Activated naive CD8-positive, alpha-beta T cell (primary cell): Measurements from ENCODE around the gene NEBL.

Experiments
- H3K27ac Mint-ChIP-seq: one replicate; pipeline ENCODE4 v1.8.0; 2021; ENCODE audit warnings: mixed read lengths
- H3K27me3 Mint-ChIP-seq: one replicate; pipeline ENCODE4 v1.8.0; 2021; ENCODE audit warnings: mixed read lengths
- H3K36me3 Mint-ChIP-seq: one replicate; pipeline ENCODE4 v1.8.0; 2021; ENCODE audit warnings: mixed read lengths
- H3K4me1 Mint-ChIP-seq: one replicate; pipeline ENCODE4 v1.8.0; 2021; ENCODE audit warnings: low read depth, mixed read lengths
- H3K4me3 Mint-ChIP-seq: one replicate; pipeline ENCODE4 v1.8.0; 2021; ENCODE audit warnings: mild to moderate bottlenecking, mixed read lengths
- H3K9me3 Mint-ChIP-seq: one replicate; pipeline ENCODE4 v1.8.0; 2021; ENCODE audit warnings: low read depth, mixed read lengths

The NEBL gene

GRCh38 chr10:20890009-20890408 is 7.1 kb downstream of the NEBL start:
- Mint-ChIP-seq H3K4me3 (no peak overlapping the region), H3K9me3 (no peaks in the 10 kb centered on the region), H3K27ac (no peak overlapping the region), H3K4me1 (no peaks in the 10 kb centered on the region), H3K36me3 (no peaks in the 10 kb centered on the region), H3K27me3 (peaks cover 4% of the 10 kb centered on the region)

- Mint-ChIP-seq H3K36me3 (no peaks in the 10 kb centered on the region), H3K4me1 (no peaks in the 10 kb centered on the region), H3K27me3 (peaks cover 4% of the 10 kb centered on the region)
Observed at GRCh38 chr10:20888620-20889330, 8.3 kb downstream of the NEBL start.

GRCh38 chr10:20887706-20888555 is 9.2 kb downstream of the NEBL start:
- Mint-ChIP-seq H3K4me3 (no peak overlapping the region), H3K27me3 (peaks cover 4% of the 10 kb centered on the region), H3K36me3 (no peaks in the 10 kb centered on the region), H3K27ac (no peak overlapping the region), H3K4me1 (no peaks in the 10 kb centered on the region), H3K9me3 (no peaks in the 10 kb centered on the region)

More at GRCh38 chr10:20888620-20889330, 8.3 kb downstream of the NEBL start:
- H3K27ac Mint-ChIP-seq = no peak overlapping the region
- H3K9me3 Mint-ChIP-seq = no peaks in the 10 kb centered on the region
- no peak overlapping the region for H3K4me3 Mint-ChIP-seq

- Mint-ChIP-seq H3K27me3 (peaks cover 1% of the 10 kb centered on the region), H3K36me3 (no peaks in the 10 kb centered on the region), H3K4me1 (no peaks in the 10 kb centered on the region), H3K27ac (no peak overlapping the region), H3K4me3 (no peak overlapping the region), H3K9me3 (no peaks in the 10 kb centered on the region)
Observed at GRCh38 chr10:20885678-20886077, 11.4 kb downstream of the NEBL start.

GRCh38 chr10:20883552-20883951 is 13.6 kb downstream of the NEBL start:
- no peaks in the 10 kb centered on the region for H3K9me3 Mint-ChIP-seq
- no peaks in the 10 kb centered on the region for H3K36me3 Mint-ChIP-seq
- no peak overlapping the region for H3K4me3 Mint-ChIP-seq
- no peaks in the 10 kb centered on the region for H3K4me1 Mint-ChIP-seq
- H3K27ac Mint-ChIP-seq = no peak overlapping the region
- H3K27me3 Mint-ChIP-seq = no peaks in the 10 kb centered on the region

GRCh38 chr10:20882091-20882490 is 15.0 kb downstream of the NEBL start:
- Mint-ChIP-seq H3K27me3 (no peaks in the 10 kb centered on the region), H3K9me3 (no peaks in the 10 kb centered on the region), H3K36me3 (no peaks in the 10 kb centered on the region), H3K4me3 (no peak overlapping the region), H3K4me1 (no peaks in the 10 kb centered on the region), H3K27ac (no peak overlapping the region)

GRCh38 chr10:20879136-20879535 is 18.0 kb downstream of the NEBL start:
- Mint-ChIP-seq H3K4me3 (no peak overlapping the region), H3K4me1 (no peaks in the 10 kb centered on the region), H3K36me3 (no peaks in the 10 kb centered on the region), H3K27me3 (no peaks in the 10 kb centered on the region), H3K27ac (no peak overlapping the region), H3K9me3 (no peaks in the 10 kb centered on the region)

GRCh38 chr10:20877986-20878983 is 18.8 kb downstream of the NEBL start:
- Mint-ChIP-seq H3K27me3 (no peaks in the 10 kb centered on the region), H3K36me3 (no peaks in the 10 kb centered on the region), H3K9me3 (no peaks in the 10 kb centered on the region), H3K27ac (no peak overlapping the region), H3K4me3 (no peak overlapping the region), H3K4me1 (no peaks in the 10 kb centered on the region)

GRCh38 chr10:20877554-20877953 is 19.6 kb downstream of the NEBL start:
- Mint-ChIP-seq H3K9me3 (no peaks in the 10 kb centered on the region), H3K27me3 (no peaks in the 10 kb centered on the region), H3K27ac (no peak overlapping the region), H3K4me1 (no peaks in the 10 kb centered on the region), H3K36me3 (no peaks in the 10 kb centered on the region), H3K4me3 (no peak overlapping the region)

GRCh38 chr10:20874261-20874660 is 22.9 kb downstream of the NEBL start:
- Mint-ChIP-seq H3K4me1 (no peaks in the 10 kb centered on the region), H3K36me3 (no peaks in the 10 kb centered on the region)

GRCh38 chr10:20871970-20872369 is 25.1 kb downstream of the NEBL start:
- H3K36me3 Mint-ChIP-seq = no peaks in the 10 kb centered on the region
- H3K4me3 Mint-ChIP-seq = no peak overlapping the region
- no peak overlapping the region for H3K27ac Mint-ChIP-seq
- H3K9me3 Mint-ChIP-seq = no peaks in the 10 kb centered on the region
- no peaks in the 10 kb centered on the region for H3K4me1 Mint-ChIP-seq
- no peaks in the 10 kb centered on the region for H3K27me3 Mint-ChIP-seq

More at GRCh38 chr10:20874261-20874660, 22.9 kb downstream of the NEBL start:
- Mint-ChIP-seq H3K4me3 (no peak overlapping the region), H3K9me3 (no peaks in the 10 kb centered on the region), H3K27ac (no peak overlapping the region), H3K27me3 (no peaks in the 10 kb centered on the region)

GRCh38 chr10:20870834-20871233 is 26.3 kb downstream of the NEBL start:
- no peaks in the 10 kb centered on the region for H3K27me3 Mint-ChIP-seq
- no peaks in the 10 kb centered on the region for H3K36me3 Mint-ChIP-seq

GRCh38 chr10:20863008-20863407 is 34.1 kb downstream of the NEBL start:
- Mint-ChIP-seq H3K27me3 (peaks cover 1% of the 10 kb centered on the region), H3K27ac (no peak overlapping the region), H3K4me1 (no peaks in the 10 kb centered on the region), H3K4me3 (no peak overlapping the region), H3K36me3 (no peaks in the 10 kb centered on the region), H3K9me3 (no peaks in the 10 kb centered on the region)

More at GRCh38 chr10:20870834-20871233, 26.3 kb downstream of the NEBL start:
- Mint-ChIP-seq H3K27ac (no peak overlapping the region), H3K4me1 (no peaks in the 10 kb centered on the region), H3K9me3 (no peaks in the 10 kb centered on the region), H3K4me3 (no peak overlapping the region)

- Mint-ChIP-seq H3K4me3 (no peak overlapping the region), H3K36me3 (no peaks in the 10 kb centered on the region), H3K27me3 (no peaks in the 10 kb centered on the region), H3K4me1 (no peaks in the 10 kb centered on the region), H3K27ac (no peak overlapping the region), H3K9me3 (peaks cover under 1% of the 10 kb centered on the region)
Observed at GRCh38 chr10:20858292-20859124, 38.6 kb downstream of the NEBL start.
